Forelimb muscle (tissue), 1 donor: ENCODE measurements around the gene PSME3IP1. TPM values are rescaled to one million over a fixed set of nuclear protein-coding genes. Genes with fewer than 3 reads are reported as not detected.
A peak's percentile ranks its signal among the peaks of the same experiment; 100 is the strongest.
"Not testable (repeated sequence)": the region's sequence is repeated elsewhere in the genome, so short reads cannot be mapped to it uniquely, and the experiment has no call there.

Experiments
- DNase-seq: peaks from one replicate; pipeline ENCODE4 v3.0.0-alpha.2; 2013; ENCODE audit warnings: low read depth
- polyA plus RNA-seq: library from polyadenylated mRNA; unstranded; fragments of 120-200 nt; gene quantifications from one replicate; pipeline ENCODE4 v1.2.1, GENCODE V29; 2013; ENCODE audit not compliant: insufficient read length

PSME3IP1 gene
- polyA plus RNA-seq, 1 donor, result 56.1 TPM

DNA sequence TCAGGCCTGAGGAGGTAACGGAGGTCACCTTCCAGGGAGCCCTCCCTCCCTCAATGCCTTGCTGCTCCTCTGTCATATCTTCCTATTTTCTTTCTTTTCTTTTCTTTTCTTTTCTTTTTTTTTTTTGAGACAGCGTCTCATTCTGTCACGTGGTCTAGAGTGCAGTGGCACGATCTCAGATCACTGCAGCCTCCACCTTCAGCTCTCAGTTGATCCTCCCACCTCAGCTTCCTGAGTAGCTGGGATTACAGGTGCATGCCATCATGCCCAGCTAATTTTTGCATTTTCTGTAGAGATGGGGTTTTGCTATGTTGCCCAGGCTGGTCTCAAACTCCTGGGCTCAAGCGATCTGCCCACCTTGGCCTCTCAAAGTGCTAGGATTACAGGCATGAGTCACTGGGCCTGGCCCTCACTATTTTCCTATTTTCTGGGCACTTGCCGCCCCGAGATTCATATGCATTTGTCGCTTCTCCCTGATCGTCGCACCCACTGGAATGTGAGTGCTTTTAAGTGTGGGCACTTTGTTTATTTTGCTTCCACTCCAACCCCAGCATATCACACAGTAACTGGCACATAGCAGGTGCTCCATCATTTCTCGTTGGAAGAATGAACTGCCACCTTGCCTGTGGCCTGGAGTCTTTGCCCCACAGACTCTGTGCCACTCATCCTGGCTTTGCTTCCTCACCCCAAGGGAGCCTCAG is 61.7 kb downstream of the PSME3IP1 start:
- DNase-seq, result no peak

- DNase-seq, result no peak
These were observed 62.4 kb downstream of the PSME3IP1 start for GRCh38 chr16:57123216-57123973.

GRCh38 chr16:57118461-57119084 is 67.3 kb downstream of the PSME3IP1 start:
- DNase-seq, result no peak

- peak; percentile 29 for DNase-seq
These were observed 70.2 kb downstream of the PSME3IP1 start for GRCh38 chr16:57115514-57116182.

DNA sequence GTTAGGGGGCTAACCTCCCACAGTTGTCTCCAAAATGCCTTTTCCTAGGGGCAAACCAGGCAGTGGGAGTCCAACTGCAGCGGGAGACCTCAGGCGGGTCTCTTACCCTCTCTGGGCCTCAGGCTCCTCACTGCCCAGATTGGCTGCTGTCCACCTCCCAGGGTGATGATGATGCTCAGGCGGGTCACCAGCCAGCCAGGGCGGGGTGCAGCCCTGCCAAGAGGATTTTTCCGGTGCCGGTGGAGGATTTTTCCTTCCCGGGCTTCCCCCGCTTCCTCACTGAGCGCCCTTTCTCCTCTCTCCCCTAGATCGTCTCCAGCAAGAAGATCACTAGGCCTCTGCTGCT is 70.7 kb downstream of the PSME3IP1 start:
- no peak for DNase-seq

GRCh38 chr16:57113664-57114063 is 72.2 kb downstream of the PSME3IP1 start:
- no peak for DNase-seq

- no peak for DNase-seq
These were observed 72.8 kb downstream of the PSME3IP1 start for GRCh38 chr16:57113042-57113453.

DNA sequence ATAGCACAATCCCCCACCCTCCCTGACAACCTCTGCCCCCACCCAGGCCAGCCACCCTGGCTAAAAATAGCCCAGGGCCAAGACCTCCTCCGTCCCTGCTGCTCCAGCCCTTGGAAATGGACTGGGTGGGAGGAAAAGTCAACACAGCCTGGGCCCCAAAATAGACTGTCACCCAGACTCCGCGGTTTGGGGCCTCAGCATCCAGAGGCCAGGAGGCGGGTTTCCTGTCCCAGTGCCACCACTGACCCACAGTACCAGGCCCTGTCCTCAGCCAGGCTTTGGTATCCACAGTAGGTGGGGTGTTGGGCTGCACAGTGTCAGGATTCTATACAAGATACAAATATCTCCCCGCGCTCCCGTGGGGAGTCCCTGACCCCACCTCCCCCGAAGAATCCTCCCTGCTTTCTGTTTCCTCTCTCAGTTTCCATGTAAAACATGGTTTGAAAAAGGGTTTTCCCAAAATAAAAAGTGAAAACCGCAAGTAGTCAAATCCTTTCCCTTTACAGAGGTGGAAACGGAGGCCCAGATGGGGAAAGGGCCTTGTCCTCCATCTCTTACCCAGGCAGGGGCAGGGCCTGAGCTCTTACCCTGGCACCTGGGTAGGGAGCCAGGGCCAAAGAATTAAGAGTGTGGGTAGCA is 73.3 kb downstream of the PSME3IP1 start:
- DNase-seq, result no peak

DNA sequence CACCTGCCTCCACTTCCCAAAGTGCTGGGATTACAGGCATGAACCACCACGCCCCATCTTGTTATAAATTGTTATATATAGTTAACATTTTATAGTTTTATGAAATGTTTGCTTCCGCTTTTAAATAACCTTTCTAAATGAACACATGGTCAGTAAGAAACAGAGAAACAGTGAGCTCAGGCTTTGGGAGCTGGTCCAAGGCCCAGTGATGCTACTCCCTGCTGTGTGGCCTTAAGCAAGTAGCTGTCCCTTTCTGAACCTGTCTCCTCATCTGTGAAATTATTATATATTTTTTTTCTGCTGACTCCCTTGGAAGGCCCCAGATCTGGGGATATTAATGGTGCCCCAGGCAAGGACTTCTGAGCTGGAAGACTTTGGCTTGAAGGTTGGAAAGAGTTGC is 74.4 kb downstream of the PSME3IP1 start:
- no peak for DNase-seq

DNA sequence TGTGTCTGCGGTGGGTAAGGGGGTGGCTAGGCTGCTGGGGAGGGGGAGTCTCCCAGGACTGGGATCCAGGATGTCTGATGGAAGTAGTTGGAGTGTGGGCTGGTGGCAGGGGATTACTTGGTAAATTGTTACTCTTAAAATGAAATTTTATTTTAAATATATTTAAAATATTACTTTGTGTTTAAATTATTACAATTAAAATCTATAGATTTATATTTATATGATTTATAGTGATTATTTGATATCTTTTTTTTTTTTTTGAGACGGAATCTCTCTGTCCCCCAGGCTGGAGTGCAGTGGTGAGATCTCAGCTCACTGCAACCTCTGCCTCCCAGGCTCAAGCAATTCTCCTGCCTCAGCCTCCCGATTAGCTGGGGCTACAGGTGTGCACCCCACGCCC is 74.9 kb downstream of the PSME3IP1 start:
- no peak for DNase-seq

GRCh38 chr16:57109259-57110105 is 76.4 kb downstream of the PSME3IP1 start:
- not testable (repeated sequence) for DNase-seq

DNA sequence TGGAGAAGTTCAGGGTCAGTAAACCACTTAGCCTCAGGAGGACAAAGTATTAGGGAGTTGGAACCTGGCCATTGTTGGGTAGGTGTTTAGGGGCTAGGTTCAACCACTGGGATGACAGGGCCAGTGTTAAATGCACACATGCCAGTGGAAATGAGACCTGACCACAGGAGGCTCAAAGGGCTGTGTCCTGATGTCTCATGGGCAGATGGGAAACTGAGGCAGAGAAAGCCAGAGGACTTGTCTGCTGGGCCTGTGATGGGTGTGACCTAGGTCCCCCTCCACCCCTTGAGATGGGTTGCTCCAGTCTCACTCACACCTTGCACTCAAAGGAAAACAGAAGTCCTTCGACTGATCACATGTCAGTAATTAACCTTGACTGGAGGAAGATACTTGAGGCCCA is 77.4 kb downstream of the PSME3IP1 start:
- no peak for DNase-seq

DNA sequence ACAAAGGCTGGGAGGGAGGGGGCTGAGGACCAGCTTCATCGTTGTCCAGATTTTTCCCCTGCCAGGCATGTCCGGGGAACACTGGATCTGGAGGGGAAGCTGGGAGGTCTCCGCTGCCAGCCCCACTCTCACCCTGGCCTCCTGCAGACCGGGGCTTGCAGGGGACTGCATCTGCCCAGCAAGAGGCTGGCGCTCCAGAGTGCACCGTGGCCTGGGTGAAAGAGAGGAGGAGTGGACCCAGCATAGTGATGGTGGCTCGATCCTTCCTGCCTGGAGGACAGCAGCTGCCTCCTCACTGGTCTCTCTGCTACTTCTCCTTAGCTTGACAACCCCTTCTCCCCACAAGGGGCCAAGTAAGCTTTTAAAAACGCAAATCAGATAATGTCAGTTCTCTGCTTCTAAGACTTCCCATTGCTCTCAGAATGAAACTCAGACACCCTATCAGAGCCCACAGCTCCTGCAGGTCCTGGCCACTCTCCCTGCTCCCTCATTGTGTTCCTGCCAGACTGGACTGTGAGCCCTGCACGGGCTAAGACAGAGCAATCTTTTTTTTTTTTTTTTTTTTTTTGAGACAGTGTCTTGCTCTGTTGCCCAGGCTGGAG is 78.4 kb downstream of the PSME3IP1 start:
- no peak for DNase-seq

GRCh38 chr16:57106767-57107166 is 79.1 kb downstream of the PSME3IP1 start:
- DNase-seq, result no peak

- no peak for DNase-seq
These were observed 80.7 kb downstream of the PSME3IP1 start for GRCh38 chr16:57105184-57105583.

DNA sequence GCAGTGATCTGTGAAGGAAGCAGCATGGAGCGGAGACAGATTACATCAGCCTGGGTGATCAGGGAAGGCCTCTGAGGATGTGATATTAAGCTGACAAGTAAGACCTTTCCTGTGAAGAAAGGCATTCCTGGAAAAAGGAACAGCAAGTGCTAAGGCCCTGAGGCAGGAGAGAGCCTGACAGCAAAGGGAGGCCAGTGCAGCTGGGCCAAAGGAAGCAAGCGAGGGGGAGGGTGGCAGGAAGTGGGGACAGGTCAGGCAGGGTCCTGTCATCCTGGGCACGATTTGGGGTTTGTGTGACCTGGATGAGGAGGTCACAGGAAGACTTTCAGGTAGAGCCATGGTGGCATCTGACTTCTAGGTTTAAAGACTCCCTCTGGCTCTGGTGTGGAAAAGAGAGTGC is 81.1 kb downstream of the PSME3IP1 start:
- DNase-seq, result no peak

GRCh38 chr16:57102888-57103851 is 82.7 kb downstream of the PSME3IP1 start:
- DNase-seq, result no peak
